K562 (cell line): Measurements from ENCODE around the gene RBFOX2. TPM values are rescaled to one million over a fixed set of nuclear protein-coding genes. Genes with fewer than 3 reads are reported as not detected.

Experiments used
- ATAC-seq: fragments of 200-7000 bp; cut with Tn5 transposase; 3 replicates; pipeline ENCODE4 v1.9.1; 2020; ENCODE audit warnings: moderate library complexity
- BruUV-seq: library from RNA; stranded (reverse); fragments of 400-500 nt; replicated peaks from 2 replicates; lab custom pipeline; 2021; lab: Mats Ljungman, UMichigan
- CTCF ChIA-PET: fragments of 300-600 bp; formaldehyde crosslinking; extraction: SDS; loops from one replicate; lab custom pipeline; 2021; ENCODE audit warnings: low intra/inter-chr PET ratio; lab: Yijun Ruan, JAX
- POLR2A ChIA-PET: fragments of 300-600, 350-650 bp; sonication (Branson Sonifier 250); formaldehyde crosslinking; extraction: SDS; loops from one replicate; lab custom pipeline; 2021; ENCODE audit warnings: antibody characterized with exemption, inconsistent platforms; lab: Yijun Ruan, JAX
- DNase-seq, 4 experiments: peaks; one replicate each; pipeline versions ENCODE4 v3.0.0 to v3.0.0-alpha.2; 2011 to 2018; ENCODE audit warnings: low spot score in 3 of 4, mixed read lengths in 3 of 4; ENCODE audit errors: extremely low read depth in 1 of 4
- FAIRE-seq: peaks from 2 replicates; lab custom pipeline; 2011; peaks lifted over from hg19 to GRCh38; lab: Jason Lieb, UNC
- H2AFZ ChIP-seq: 2 replicates; pipeline ENCODE4 v1.6.0; 2011; ENCODE audit warnings: low read depth, low read length, control low read depth, inconsistent platforms
- H3K27ac ChIP-seq: fragments of 200-600 bp; 3 replicates; pipeline ENCODE4 v1.8.0; 2011; ENCODE audit warnings: low read depth, mild to moderate bottlenecking, control low read depth, inconsistent platforms, low read length, moderate library complexity, mixed read lengths; ENCODE audit errors: extremely low read depth
- H3K27me3 ChIP-seq, 2 experiments: fragments of 300-600 bp in 1 of 2; 2 replicates in 1 of 2; 3 replicates in 1 of 2; pipeline versions ENCODE4 v1.6.0 to v1.8.0; 2011; ENCODE audit warnings: inconsistent platforms in 2 of 2, low read length in 2 of 2, mild to moderate bottlenecking in 1 of 2, mixed read lengths in 1 of 2, moderate library complexity in 1 of 2; ENCODE audit not compliant: control insufficient read depth in 2 of 2, insufficient read depth in 2 of 2
- H3K36me3 ChIP-seq: fragments of 300-600 bp; 3 replicates; pipeline ENCODE4 v1.8.0; 2011; ENCODE audit warnings: mild to moderate bottlenecking, low read length, inconsistent platforms; ENCODE audit not compliant: control insufficient read depth, insufficient read depth
- H3K4me1 ChIP-seq, 2 experiments: fragments of 200-600 bp in 1 of 2; replicated peaks in 1 of 2; 2 replicates in 1 of 2; 3 replicates in 1 of 2; pipeline versions ENCODE4 v1.5.1 to v1.8.0; 2011; ENCODE audit warnings: inconsistent platforms in 2 of 2, low read length in 2 of 2, mild to moderate bottlenecking in 1 of 2, mixed read lengths in 1 of 2, moderate library complexity in 1 of 2; ENCODE audit not compliant: control insufficient read depth in 2 of 2, insufficient read depth in 2 of 2
- H3K4me2 ChIP-seq: 2 replicates; pipeline ENCODE4 v1.6.1; 2011; ENCODE audit warnings: low read length, control low read depth, inconsistent platforms, mixed read lengths; ENCODE audit not compliant: insufficient read depth
- H3K4me3 ChIP-seq: fragments of 200-600 bp; sonication (generic), shearing (Covaris generic); 2 replicates; pipeline ENCODE4 v1.5.1; 2016; ENCODE audit warnings: control low read depth, inconsistent platforms
- H3K79me2 ChIP-seq: fragments of 200-600 bp; 3 replicates; pipeline ENCODE4 v1.8.0; 2011; ENCODE audit warnings: low read length, inconsistent platforms; ENCODE audit not compliant: control insufficient read depth, insufficient read depth
- H3K9ac ChIP-seq, 2 experiments: 2 replicates each; pipeline versions ENCODE4 v1.6.0 to v1.6.1; 2011; ENCODE audit warnings: low read depth in 2 of 2, low read length in 2 of 2, control low read depth in 1 of 2, inconsistent platforms in 1 of 2, mild to moderate bottlenecking in 1 of 2, mixed read lengths in 1 of 2; ENCODE audit not compliant: insufficient read depth in 1 of 2
- H3K9me1 ChIP-seq: one replicate; pipeline ENCODE4 v1.6.0; 2011; ENCODE audit warnings: inconsistent platforms, mild to moderate bottlenecking, low read length, moderate library complexity; ENCODE audit not compliant: control insufficient read depth, insufficient read depth
- H3K9me3 ChIP-seq: replicated peaks from 2 replicates; pipeline ENCODE4 v1.5.1; 2011; ENCODE audit warnings: low read depth, low read length, inconsistent platforms; ENCODE audit not compliant: control insufficient read depth, insufficient read depth
- H4K20me1 ChIP-seq: replicated peaks from 2 replicates; pipeline ENCODE4 v1.6.1; 2011; ENCODE audit warnings: low read length, inconsistent platforms, mixed read lengths; ENCODE audit not compliant: control insufficient read depth, insufficient read depth
- BCL6 ChIP-seq: fragments of 250-450 bp; sonication (Bioruptor Pico); IDR thresholded peaks from 2 replicates; pipeline ENCODE4 v1.4.0; 2020
- ETV6 ChIP-seq, 3 experiments: fragments of 150-350 bp in 1 of 3; sonication (generic) in 1 of 3; formaldehyde crosslinking in 1 of 3; IDR thresholded peaks; 2 replicates each; pipeline versions ENCODE4 v1.6.1 to v1.8.0; 2014 to 2022; ENCODE audit warnings: borderline replicate concordance in 2 of 3, low read depth in 2 of 3, antibody characterized with exemption in 1 of 3, low read length in 1 of 3, mild to moderate bottlenecking in 1 of 3, missing genetic modification reagents in 1 of 3
- FOS ChIP-seq: IDR thresholded peaks from 3 replicates; pipeline ENCODE4 v1.6.1; 2011; ENCODE audit not compliant: insufficient read length; ENCODE audit errors: extremely low read depth
- NCOR1 ChIP-seq: fragments of 450-650 bp; IDR thresholded peaks from 2 replicates; pipeline ENCODE4 v1.6.1; 2016; ENCODE audit warnings: mild to moderate bottlenecking, moderate library complexity
- PRMT5 ChIP-seq: sonication (generic); formaldehyde crosslinking; IDR thresholded peaks from 2 replicates; pipeline ENCODE4 v1.5.0; 2020; ENCODE audit warnings: missing genetic modification reagents
- RFX7 ChIP-seq: fragments of 250-450 bp; sonication (Bioruptor Pico); IDR thresholded peaks from 2 replicates; pipeline ENCODE4 v1.5.1; 2021; ENCODE audit warnings: mild to moderate bottlenecking
- TBL1XR1 ChIP-seq, 2 experiments: IDR thresholded peaks; 2 replicates each; pipeline ENCODE4 v1.6.1; 2012; ENCODE audit warnings: improper control_type of control experiment in 2 of 2, low read length in 2 of 2, mild to moderate bottlenecking in 1 of 2
- ZFX ChIP-seq: sonication (generic); formaldehyde crosslinking; IDR thresholded peaks from 2 replicates; pipeline ENCODE4 v1.8.0; 2022; ENCODE audit warnings: mild to moderate bottlenecking, missing genetic modification reagents, moderate library complexity
- WGBS: fragments of 100-300 bp; shearing (Covaris generic); methylation state at CpG from one replicate; pipeline ENCODE4 v1.1.6; 2016; ENCODE audit warnings: low coverage, mixed read lengths; ENCODE audit not compliant: insufficient coverage; ENCODE audit errors: missing lambda C conversion rate; 5-methylcytosine and 5-hydroxymethylcytosine counted together
- in situ Hi-C: fragments of 300-500 bp; cut with MboI; formaldehyde crosslinking; loops from 4 replicates; pipeline ENCODE4 v1.15.0; 2018; ENCODE audit warnings: inconsistent platforms, mixed read lengths
- intact Hi-C: fragments of 100-400 bp; cut with micrococcal nuclease; formaldehyde crosslinking; loops from 2 replicates; pipeline ENCODE4 v1.14.2; 2022
- polyA plus RNA-seq, 8 experiments: library from polyadenylated mRNA; depleted of rRNA in 4 of 8; stranded (reverse) in 5 of 8; unstranded in 3 of 8; fragments of >200 nt; fragmentation: Nextera tagmentation in 2 of 8; fragmentation: Illumina TruSeq in 1 of 8; extraction: Ambion mirVana in 2 of 8; extraction: Trizol in 1 of 8; gene quantifications; 2 replicates each; pipeline versions ENCODE4 v1.2.1 to v1.2.3, GENCODE V29; 2011 to 2014; ENCODE audit warnings: inconsistent platforms in 1 of 8, missing spikeins in 1 of 8
- total RNA-seq, 7 experiments: library from RNA; depleted of rRNA in 6 of 7; stranded (reverse); fragments of >200 nt in 6 of 7; fragmentation: Illumina TruSeq in 2 of 7; extraction: Trizol in 2 of 7; gene quantifications; 2 replicates each; pipeline versions ENCODE4 v1.2.1 to v1.2.3, GENCODE V29; 2011 to 2021; ENCODE audit warnings: low replicate concordance in 1 of 7
- TF ChIP-seq, protein P1 (sequence below): fragments of 450-650 bp; IDR thresholded peaks from 2 replicates; pipeline ENCODE4 v1.6.1; 2016
- TF ChIP-seq, protein P2 (sequence below): fragments of 250-450 bp; sonication (Bioruptor Pico); IDR thresholded peaks from 2 replicates; pipeline ENCODE4 v1.8.0; 2022; ENCODE audit warnings: moderate library complexity, mild to moderate bottlenecking, inconsistent platforms
- TF ChIP-seq, protein P3 (sequence below): fragments of 250-450 bp; sonication (Bioruptor Pico); IDR thresholded peaks from 2 replicates; pipeline ENCODE4 v1.8.0; 2021; ENCODE audit warnings: mild to moderate bottlenecking, moderate library complexity

The RBFOX2 gene
- total and polyA plus RNA-seq, 9 of the 15 experiments (the other 6 are each of a cell fraction or from before 2014, with no cell fraction given) = 5.8 to 24.8 (median 14.2) TPM

DNA sequence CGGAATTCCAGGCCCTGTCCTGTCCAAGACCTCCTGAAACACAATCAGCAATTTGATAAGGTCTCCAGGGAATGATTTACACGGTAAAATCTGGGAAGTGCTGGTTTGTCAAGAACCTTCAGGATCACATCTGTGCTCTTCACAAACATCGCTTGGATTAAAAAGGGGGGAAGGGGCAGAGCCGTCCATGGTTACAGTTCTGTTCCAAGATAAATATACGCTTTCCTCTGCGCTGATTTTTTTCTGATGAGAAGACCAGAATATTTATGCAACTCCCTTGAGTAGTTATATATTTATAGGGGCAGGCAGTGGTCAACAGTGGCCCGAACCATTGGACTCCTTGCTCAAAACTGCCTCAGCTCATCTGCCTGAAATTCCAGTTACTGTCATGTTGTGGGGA, 320.2 kb downstream of the RBFOX2 start:
- no peak for TF ChIP-seq BCL6 (CRISPR knock-in tag)
- H3K9ac ChIP-seq = no peak overlapping the region
- H2AFZ ChIP-seq = no peak overlapping the region
- H3K79me2 ChIP-seq = no peaks in the 10 kb centered on the region
- no peak overlapping the region for H3K4me3 ChIP-seq
- H3K27ac ChIP-seq = no peak overlapping the region
- CTCF ChIA-PET = no interaction called here
- no peaks in the 10 kb centered on the region for H4K20me1 ChIP-seq
- no peaks in the 10 kb centered on the region; the same call in 1 of the 2 replicates for H3K9me3 ChIP-seq
- H3K4me1 ChIP-seq = no peaks in the 10 kb centered on the region; a peak in 2 of 5 replicates
- 23% methylated on average over 6 of the region's 7 CpGs for WGBS
- POLR2A ChIA-PET = interaction anchor here (0.5 kb wide), 1 partner anchor 91 kb away, joined by 3 read pairs; the partner anchor contains the start of gene MB
- FAIRE-seq (no peak), ATAC-seq (no peak), DNase-seq (no peak)
- peaks cover 0 to 5% of the 10 kb centered on the region in 2 experiments; a peak in 1 of 5 replicates for H3K27me3 ChIP-seq
- H3K4me2 ChIP-seq = no peak overlapping the region
- intact Hi-C loops (no loop called here), in situ Hi-C loops (no loop called here)
- no peaks in the 10 kb centered on the region for H3K9me1 ChIP-seq
- H3K36me3 ChIP-seq = no peaks in the 10 kb centered on the region
- BruUV-seq = no TSS peak

DNA sequence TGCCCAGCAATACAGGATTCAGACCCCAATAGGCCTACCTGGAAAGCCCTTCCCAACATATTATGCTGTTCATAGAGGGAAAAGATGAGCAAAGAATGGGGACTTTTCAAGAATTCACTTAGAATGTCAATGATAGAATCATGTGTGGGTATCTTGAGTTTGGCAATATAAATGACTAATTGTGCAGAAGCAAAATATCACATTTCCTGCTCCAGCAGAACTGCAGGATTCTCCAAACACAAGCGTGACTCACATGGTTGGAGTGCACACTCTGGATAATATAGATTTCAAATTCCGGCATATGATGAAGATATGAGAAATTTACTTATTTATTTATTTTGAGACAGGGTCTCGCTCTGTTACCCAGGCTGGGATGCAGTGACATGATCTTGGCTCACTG, 323.5 kb downstream of the RBFOX2 start:
- ChIA-PET POLR2A (interaction anchor here (0.6 to 1.3 kb wide), 2 partner anchors 20 to 104 kb away, joined by 4 to 5 read pairs; no protein-coding TSS in a partner anchor), CTCF (no interaction called here)
- no TSS peak for BruUV-seq
- no peaks in the 10 kb centered on the region for H4K20me1 ChIP-seq
- FAIRE-seq (no peak), DNase-seq (no peak), ATAC-seq (no peak)
- H3K4me3 ChIP-seq = no peak overlapping the region
- no peak overlapping the region for H3K27ac ChIP-seq
- H3K9me1 ChIP-seq = no peaks in the 10 kb centered on the region
- H3K4me2 ChIP-seq = no peak overlapping the region
- WGBS = 62% methylated on average over 3 of the region's 3 CpGs
- intact Hi-C loops = no loop called here
- no peaks in the 10 kb centered on the region for H3K79me2 ChIP-seq
- no peak overlapping the region for H3K9ac ChIP-seq
- no peaks in the 10 kb centered on the region; a peak in 2 of 5 replicates for H3K4me1 ChIP-seq
- H3K27me3 ChIP-seq = peaks cover 0 to 6% of the 10 kb centered on the region in 2 experiments; a peak in 1 of 5 replicates
- no peak overlapping the region for H2AFZ ChIP-seq
- in situ Hi-C loops = no loop called here
- H3K9me3 ChIP-seq = no peaks in the 10 kb centered on the region
- no peaks in the 10 kb centered on the region for H3K36me3 ChIP-seq
- TF ChIP-seq RFX7 (CRISPR knock-in tag) (no peak), ETV6 (IDR thresholded peaks at IDR 0.05; ENCODE audit: borderline replicate concordance in 1 of 2, low read depth in 2 of 2, low read length in 1 of 2) (no peak), ETV6 (CRISPR knock-in tag; IDR thresholded peaks at IDR 0.05; ENCODE audit: borderline replicate concordance) (no peak), NCOR1 (no peak), PRMT5 (CRISPR knock-in tag) (no peak), FOS (no peak), ZFX (CRISPR knock-in tag) (no peak), TBL1XR1 (IDR thresholded peaks at IDR 0.05; ENCODE audit: low read length in 2 of 2) (no peak)
- TF ChIP-seq, protein P1, sequence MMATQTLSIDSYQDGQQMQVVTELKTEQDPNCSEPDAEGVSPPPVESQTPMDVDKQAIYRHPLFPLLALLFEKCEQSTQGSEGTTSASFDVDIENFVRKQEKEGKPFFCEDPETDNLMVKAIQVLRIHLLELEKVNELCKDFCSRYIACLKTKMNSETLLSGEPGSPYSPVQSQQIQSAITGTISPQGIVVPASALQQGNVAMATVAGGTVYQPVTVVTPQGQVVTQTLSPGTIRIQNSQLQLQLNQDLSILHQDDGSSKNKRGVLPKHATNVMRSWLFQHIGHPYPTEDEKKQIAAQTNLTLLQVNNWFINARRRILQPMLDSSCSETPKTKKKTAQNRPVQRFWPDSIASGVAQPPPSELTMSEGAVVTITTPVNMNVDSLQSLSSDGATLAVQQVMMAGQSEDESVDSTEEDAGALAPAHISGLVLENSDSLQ = no peak
- TF ChIP-seq, protein P2, sequence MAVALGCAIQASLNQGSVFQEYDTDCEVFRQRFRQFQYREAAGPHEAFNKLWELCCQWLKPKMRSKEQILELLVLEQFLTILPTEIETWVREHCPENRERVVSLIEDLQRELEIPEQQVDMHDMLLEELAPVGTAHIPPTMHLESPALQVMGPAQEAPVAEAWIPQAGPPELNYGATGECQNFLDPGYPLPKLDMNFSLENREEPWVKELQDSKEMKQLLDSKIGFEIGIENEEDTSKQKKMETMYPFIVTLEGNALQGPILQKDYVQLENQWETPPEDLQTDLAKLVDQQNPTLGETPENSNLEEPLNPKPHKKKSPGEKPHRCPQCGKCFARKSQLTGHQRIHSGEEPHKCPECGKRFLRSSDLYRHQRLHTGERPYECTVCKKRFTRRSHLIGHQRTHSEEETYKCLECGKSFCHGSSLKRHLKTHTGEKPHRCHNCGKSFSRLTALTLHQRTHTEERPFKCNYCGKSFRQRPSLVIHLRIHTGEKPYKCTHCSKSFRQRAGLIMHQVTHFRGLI (CRISPR knock-in tag) = no peak
- TF ChIP-seq, protein P3, sequence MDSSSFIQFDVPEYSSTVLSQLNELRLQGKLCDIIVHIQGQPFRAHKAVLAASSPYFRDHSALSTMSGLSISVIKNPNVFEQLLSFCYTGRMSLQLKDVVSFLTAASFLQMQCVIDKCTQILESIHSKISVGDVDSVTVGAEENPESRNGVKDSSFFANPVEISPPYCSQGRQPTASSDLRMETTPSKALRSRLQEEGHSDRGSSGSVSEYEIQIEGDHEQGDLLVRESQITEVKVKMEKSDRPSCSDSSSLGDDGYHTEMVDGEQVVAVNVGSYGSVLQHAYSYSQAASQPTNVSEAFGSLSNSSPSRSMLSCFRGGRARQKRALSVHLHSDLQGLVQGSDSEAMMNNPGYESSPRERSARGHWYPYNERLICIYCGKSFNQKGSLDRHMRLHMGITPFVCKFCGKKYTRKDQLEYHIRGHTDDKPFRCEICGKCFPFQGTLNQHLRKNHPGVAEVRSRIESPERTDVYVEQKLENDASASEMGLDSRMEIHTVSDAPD = no peak
